Breast epithelium (tissue), 4 donors: ENCODE measurements around the gene MBP. TPM values are rescaled to one million over a fixed set of nuclear protein-coding genes. Genes with fewer than 3 reads are reported as not detected.
"Not testable (repeated sequence)": the region's sequence is repeated elsewhere in the genome, so short reads cannot be mapped to it uniquely, and the experiment has no call there.

ENCODE experiments used
- DNase-seq, 2 donors: peaks; one replicate each; pipeline ENCODE4 v3.0.0-alpha.2; 2019; ENCODE audit warnings: low spot score in 2 of 2
- H3K27ac ChIP-seq, 2 donors: fragments of 200-600 bp; sonication (generic) in 1 of 2; one replicate each; pipeline ENCODE4 v1.5.1; 2016 to 2019; ENCODE audit warnings: mild to moderate bottlenecking in 1 of 2
- H3K27me3 ChIP-seq, 2 donors: fragments of 200-600 bp; sonication (generic) in 1 of 2; one replicate each; pipeline versions ENCODE4 v1.5.1 to v1.6.0; 2017 to 2019; ENCODE audit warnings: control low read depth in 1 of 2, mild to moderate bottlenecking in 1 of 2
- H3K36me3 ChIP-seq: fragments of 200-600 bp; one replicate; pipeline ENCODE4 v1.5.1; 2019
- H3K4me1 ChIP-seq, 2 donors: fragments of 200-600 bp; sonication (generic); one replicate each; pipeline ENCODE4 v1.5.1; 2016 to 2019; ENCODE audit warnings: control low read depth in 1 of 2
- H3K4me3 ChIP-seq, 3 donors: fragments of 200-600 bp; sonication (generic); 1 replicate in 2 of 3; 2 replicates in 1 of 3; pipeline ENCODE4 v1.5.1; 2016 to 2019; ENCODE audit warnings: mild to moderate bottlenecking in 3 of 3, moderate library complexity in 2 of 3
- H3K9me3 ChIP-seq, 2 donors: fragments of 200-600 bp; sonication (generic) in 1 of 2; one replicate each; pipeline ENCODE4 v1.5.1; 2016 to 2019; ENCODE audit warnings: control low read depth in 1 of 2
- CTCF ChIP-seq, 3 donors: fragments of 450-650 bp; IDR thresholded peaks; one replicate each; pipeline ENCODE4 v1.5.1; 2016 to 2017; ENCODE audit warnings: antibody characterized with exemption in 3 of 3, mild to moderate bottlenecking in 3 of 3, moderate library complexity in 3 of 3
- POLR2A ChIP-seq: fragments of 450-650 bp; IDR thresholded peaks from one replicate; pipeline ENCODE4 v1.6.1; 2016; ENCODE audit warnings: antibody characterized with exemption, mild to moderate bottlenecking, moderate library complexity
- POLR2AphosphoS5 ChIP-seq, 3 donors: sonication (generic); formaldehyde crosslinking; IDR thresholded peaks; one replicate each; pipeline ENCODE4 v1.6.1; 2017; ENCODE audit warnings: antibody characterized with exemption in 3 of 3
- intact Hi-C: fragments of 100-400 bp; cut with DNase I; formaldehyde crosslinking; loops from one replicate; pipeline ENCODE4 v1.15.1; 2023; ENCODE audit warnings: low total_unique reads
- total RNA-seq, 3 donors: library from RNA; depleted of rRNA; stranded (reverse); fragments of >200 nt; gene quantifications; one replicate each; pipeline ENCODE4 v1.1.0, GENCODE V29; 2016

The MBP gene
- total RNA-seq, 3 donors from 2014 or later, result 27.2 to 46.2 (median 32.4) TPM

- no peaks in the 10 kb centered on the region for H3K27me3 ChIP-seq
- no peaks in the 10 kb centered on the region for H3K36me3 ChIP-seq
- H3K4me1 ChIP-seq, result peaks cover 0 to 4% of the 10 kb centered on the region in 2 donors
- TF ChIP-seq POLR2A (no peak), POLR2AphosphoS5 (IDR thresholded peaks at IDR 0.05) (no peak), CTCF (IDR thresholded peaks at IDR 0.05) (no peak)
- intact Hi-C loops, result no loop called here
- no peak overlapping the region for H3K4me3 ChIP-seq
- H3K9me3 ChIP-seq, result no peaks in the 10 kb centered on the region
- DNase-seq, result no peak
- no peak overlapping the region for H3K27ac ChIP-seq
These were observed 180.9 kb downstream of the MBP start for GRCh38 chr18:76951456-76952247.

- no peak overlapping the region for H3K27ac ChIP-seq
- no peak overlapping the region for H3K4me3 ChIP-seq
- TF ChIP-seq POLR2A, result no peak
- no peak for TF ChIP-seq CTCF (IDR thresholded peaks at IDR 0.05)
- TF ChIP-seq POLR2AphosphoS5 (IDR thresholded peaks at IDR 0.05), result no peak
- H3K36me3 ChIP-seq, result no peaks in the 10 kb centered on the region
- DNase-seq, result no peak
- intact Hi-C loops, result no loop called here
- H3K9me3 ChIP-seq, result no peaks in the 10 kb centered on the region
- no peaks in the 10 kb centered on the region for H3K27me3 ChIP-seq
- H3K4me1 ChIP-seq, result peaks cover 0 to 4% of the 10 kb centered on the region in 2 donors
These were observed 184.2 kb downstream of the MBP start for GRCh38 chr18:76948345-76948744.

- H3K27ac ChIP-seq, H3K4me3 ChIP-seq, H3K4me1 ChIP-seq, H3K27me3 ChIP-seq, H3K9me3 ChIP-seq, H3K36me3 ChIP-seq, intact Hi-C loops, DNase-seq: not testable (repeated sequence)
These were observed 188.2 kb downstream of the MBP start for GRCh38 chr18:76944346-76944745.

- DNase-seq, result no peak
- no peak for TF ChIP-seq POLR2A
- Histone ChIP-seq H3K27ac (no peak overlapping the region), H3K36me3 (no peaks in the 10 kb centered on the region), H3K27me3 (no peaks in the 10 kb centered on the region), H3K4me1 (no peaks in the 10 kb centered on the region), H3K9me3 (no peaks in the 10 kb centered on the region), H3K4me3 (no peak overlapping the region)
- intact Hi-C loops, result no loop called here
These were observed 188.8 kb downstream of the MBP start for GRCh38 chr18:76943542-76944339.

GRCh38 chr18:76941284-76941683, 191.3 kb downstream of the MBP start:
- no peak overlapping the region for H3K27ac ChIP-seq
- intact Hi-C loops, result no loop called here
- no peaks in the 10 kb centered on the region for H3K36me3 ChIP-seq

More at GRCh38 chr18:76941284-76941683, 191.3 kb downstream of the MBP start:
- Histone ChIP-seq H3K9me3 (no peaks in the 10 kb centered on the region), H3K27me3 (no peaks in the 10 kb centered on the region), H3K4me3 (no peak overlapping the region), H3K4me1 (no peaks in the 10 kb centered on the region)
- TF ChIP-seq CTCF (IDR thresholded peaks at IDR 0.05) (no peak), POLR2A (no peak), POLR2AphosphoS5 (IDR thresholded peaks at IDR 0.05) (no peak)
- no peak for DNase-seq
